Muscle layer of duodenum (tissue), 2 donors: Measurements from ENCODE around the gene KLHL40.

Experiments
- H3K27ac ChIP-seq: one replicate; pipeline ENCODE4 v1.7.0; 2013; ENCODE audit warnings: mild to moderate bottlenecking, low read length
- H3K27me3 ChIP-seq: one replicate; pipeline ENCODE4 v1.7.0; 2013; ENCODE audit warnings: low read depth, mild to moderate bottlenecking, control low read depth, low read length
- H3K36me3 ChIP-seq, 2 donors: one replicate each; pipeline ENCODE4 v1.7.0; 2013; ENCODE audit warnings: low read length in 2 of 2, control low read depth in 1 of 2, mild to moderate bottlenecking in 1 of 2; ENCODE audit not compliant: insufficient read depth in 2 of 2, control insufficient read depth in 1 of 2
- H3K4me1 ChIP-seq, 2 donors: one replicate each; pipeline ENCODE4 v1.7.0; 2013; ENCODE audit warnings: low read length in 2 of 2, mild to moderate bottlenecking in 2 of 2, control low read depth in 1 of 2, moderate library complexity in 1 of 2; ENCODE audit not compliant: insufficient read depth in 2 of 2, control insufficient read depth in 1 of 2
- H3K4me3 ChIP-seq, 2 donors: one replicate each; pipeline ENCODE4 v1.7.0; 2013; ENCODE audit warnings: low read length in 2 of 2, low read depth in 1 of 2, mild to moderate bottlenecking in 1 of 2
- H3K9me3 ChIP-seq, 2 donors: one replicate each; pipeline ENCODE4 v1.7.0; 2013; ENCODE audit warnings: low read length in 2 of 2, control low read depth in 1 of 2, mild to moderate bottlenecking in 1 of 2; ENCODE audit not compliant: control insufficient read depth in 1 of 2
- donor health status: healthy.

The KLHL40 gene

GRCh38 chr3:42686832-42687650 lies 1.7 kb downstream of the KLHL40 start:
- H3K36me3 ChIP-seq = no peaks in the 10 kb centered on the region
- H3K27ac ChIP-seq = no peak overlapping the region
- no peak overlapping the region for H3K4me3 ChIP-seq
- H3K27me3 ChIP-seq = peaks cover 10% of the 10 kb centered on the region
- peaks cover 0 to 12% of the 10 kb centered on the region in 2 donors for H3K4me1 ChIP-seq
- no peaks in the 10 kb centered on the region for H3K9me3 ChIP-seq

GRCh38 chr3:42688016-42688415 lies 2.7 kb downstream of the KLHL40 start:
- Histone ChIP-seq H3K36me3 (no peaks in the 10 kb centered on the region), H3K27ac (no peak overlapping the region), H3K4me1 (peaks cover 0 to 12% of the 10 kb centered on the region in 2 donors), H3K4me3 (no peak overlapping the region), H3K9me3 (no peaks in the 10 kb centered on the region), H3K27me3 (peaks cover 10% of the 10 kb centered on the region)

DNA sequence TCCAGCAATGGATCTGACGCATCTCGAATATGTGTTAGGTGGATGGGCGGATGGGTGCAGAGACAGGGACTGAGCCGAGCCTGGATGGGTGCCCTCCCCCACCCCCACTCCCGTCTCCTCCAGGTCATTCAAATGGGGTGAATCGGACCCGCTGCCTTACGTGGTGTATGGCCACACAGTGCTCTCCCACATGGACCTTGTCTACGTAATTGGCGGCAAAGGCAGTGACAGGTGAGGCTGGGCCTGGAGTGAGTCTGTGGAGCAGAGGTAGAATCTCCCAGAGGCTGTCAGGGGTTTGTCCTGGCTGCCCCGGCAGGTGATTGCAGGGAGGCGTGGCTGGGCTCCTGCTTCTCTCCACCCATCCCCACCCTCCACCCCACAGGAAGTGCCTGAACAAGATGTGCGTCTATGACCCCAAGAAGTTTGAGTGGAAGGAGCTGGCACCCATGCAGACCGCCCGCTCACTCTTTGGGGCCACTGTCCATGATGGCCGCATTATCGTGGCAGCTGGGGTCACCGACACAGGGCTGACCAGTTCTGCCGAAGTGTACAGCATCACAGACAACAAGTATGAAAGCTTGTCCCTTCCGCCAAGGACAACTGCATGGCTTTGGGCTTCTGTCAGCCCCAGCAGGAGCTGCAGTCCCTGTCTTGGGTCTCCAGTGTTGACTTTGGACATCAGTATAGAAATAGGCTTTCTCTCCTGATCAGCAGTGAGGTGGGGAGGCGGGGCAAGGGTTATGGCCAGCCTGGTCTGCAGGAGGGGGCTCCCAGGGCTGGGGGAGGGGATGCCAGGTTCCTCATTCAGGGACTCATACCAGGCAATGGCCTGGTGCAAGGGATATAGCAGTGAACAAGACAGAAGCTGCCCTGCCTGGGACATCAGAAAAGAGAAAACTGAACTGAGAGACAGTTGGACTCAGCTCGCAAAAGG lies 3.4 kb downstream of the KLHL40 start:
- peaks cover 10% of the 10 kb centered on the region for H3K27me3 ChIP-seq
- no peak overlapping the region for H3K27ac ChIP-seq
- H3K4me1 ChIP-seq = peaks cover 0 to 12% of the 10 kb centered on the region in 2 donors
- H3K36me3 ChIP-seq = no peaks in the 10 kb centered on the region
- H3K9me3 ChIP-seq = no peaks in the 10 kb centered on the region
- H3K4me3 ChIP-seq = no peak overlapping the region

DNA sequence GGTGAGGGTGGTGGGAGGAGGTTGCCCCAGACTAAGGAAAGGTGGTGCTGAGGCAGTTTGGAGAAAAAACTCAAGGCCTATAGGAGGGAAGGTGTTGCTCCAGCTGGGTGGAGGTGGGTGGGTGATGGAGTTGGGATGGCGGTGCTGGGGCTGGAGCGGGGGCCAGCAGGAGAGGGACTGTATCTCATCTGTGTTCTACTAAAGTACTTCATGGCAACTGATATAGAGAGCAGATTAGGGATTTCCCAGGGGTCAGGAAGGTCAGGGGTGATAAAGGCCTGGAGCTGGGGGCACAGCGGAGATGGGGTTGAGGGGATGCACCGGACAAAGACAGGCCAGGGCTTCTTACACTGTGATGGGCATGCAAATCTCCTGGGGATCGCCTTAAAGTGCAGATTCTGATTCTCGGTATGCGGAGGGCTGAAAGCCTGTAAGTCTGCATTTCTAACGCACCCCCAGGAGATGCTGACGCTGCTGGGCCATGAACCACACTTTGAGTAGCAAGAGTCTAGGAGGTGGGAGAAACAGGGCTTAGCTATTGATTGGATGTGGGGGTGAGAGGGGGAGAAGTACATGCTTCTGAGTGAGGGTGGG lies 4.2 kb downstream of the KLHL40 start:
- H3K27ac ChIP-seq = no peak overlapping the region
- no peak overlapping the region for H3K4me3 ChIP-seq
- H3K9me3 ChIP-seq = no peaks in the 10 kb centered on the region
- peaks cover 10% of the 10 kb centered on the region for H3K27me3 ChIP-seq
- peaks cover 0 to 12% of the 10 kb centered on the region in 2 donors for H3K4me1 ChIP-seq
- H3K36me3 ChIP-seq = no peaks in the 10 kb centered on the region

- H3K27me3 ChIP-seq = peaks cover 10% of the 10 kb centered on the region
Observed at GRCh38 chr3:42690191-42690590, 4.9 kb downstream of the KLHL40 start.

DNA sequence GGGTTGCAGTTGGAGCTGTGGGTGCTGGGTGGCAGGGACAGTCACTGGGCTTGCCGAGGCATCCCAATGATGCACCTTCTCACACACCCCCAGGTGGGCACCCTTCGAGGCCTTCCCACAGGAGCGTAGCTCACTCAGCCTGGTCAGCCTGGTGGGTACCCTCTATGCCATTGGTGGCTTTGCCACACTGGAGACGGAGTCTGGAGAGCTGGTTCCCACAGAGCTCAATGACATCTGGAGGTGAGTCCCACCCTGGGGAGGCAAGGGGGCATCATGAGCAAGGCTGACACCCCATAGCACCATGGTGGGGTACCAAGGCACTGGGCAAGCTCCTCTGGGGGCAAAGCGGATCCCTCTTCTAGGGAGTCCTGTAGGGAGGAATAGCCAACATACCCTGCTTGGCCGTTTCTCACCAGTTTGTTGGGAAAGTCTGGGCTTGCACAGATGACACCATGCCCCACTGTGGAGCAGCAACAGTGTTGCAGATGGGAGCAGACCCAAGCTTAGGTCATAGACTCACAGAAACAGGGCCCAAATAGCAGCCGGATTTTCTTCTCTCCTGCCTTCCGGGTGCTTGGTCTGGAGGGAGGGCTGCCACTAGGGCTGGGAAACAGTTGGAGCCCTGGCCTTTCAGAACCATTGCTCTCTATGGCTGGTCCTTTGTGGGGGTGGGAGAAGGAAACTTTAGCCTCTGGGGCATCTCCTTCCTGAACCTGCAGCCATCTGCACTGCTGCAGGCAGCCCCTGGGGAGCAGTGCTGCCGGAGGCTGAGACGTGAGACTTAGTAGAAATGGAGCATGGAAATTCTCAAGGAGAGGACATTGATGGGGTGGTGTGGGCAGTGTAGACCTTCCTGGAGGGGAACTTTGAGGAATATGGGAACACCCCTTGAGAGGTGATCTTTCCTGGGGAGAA lies 5.7 kb downstream of the KLHL40 start:
- Histone ChIP-seq H3K36me3 (no peaks in the 10 kb centered on the region), H3K4me1 (peaks cover 0 to 4% of the 10 kb centered on the region in 2 donors), H3K9me3 (no peaks in the 10 kb centered on the region), H3K27ac (no peak overlapping the region), H3K27me3 (peaks cover 5% of the 10 kb centered on the region), H3K4me3 (no peak overlapping the region)

More at GRCh38 chr3:42690191-42690590, 4.9 kb downstream of the KLHL40 start:
- no peaks in the 10 kb centered on the region for H3K9me3 ChIP-seq
- H3K4me1 ChIP-seq = peaks cover 0 to 12% of the 10 kb centered on the region in 2 donors
- no peaks in the 10 kb centered on the region for H3K36me3 ChIP-seq
- H3K4me3 ChIP-seq = no peak overlapping the region
- no peak overlapping the region for H3K27ac ChIP-seq

GRCh38 chr3:42691816-42692666 lies 6.7 kb downstream of the KLHL40 start:
- no peak overlapping the region for H3K4me3 ChIP-seq
- no peaks in the 10 kb centered on the region for H3K4me1 ChIP-seq
- peaks cover 4% of the 10 kb centered on the region for H3K27me3 ChIP-seq
- no peak overlapping the region for H3K27ac ChIP-seq
- no peaks in the 10 kb centered on the region for H3K9me3 ChIP-seq
- H3K36me3 ChIP-seq = no peaks in the 10 kb centered on the region

GRCh38 chr3:42692667-42693529 lies 7.6 kb downstream of the KLHL40 start:
- H3K27me3 ChIP-seq = peaks cover 4% of the 10 kb centered on the region
- no peaks in the 10 kb centered on the region for H3K36me3 ChIP-seq
- H3K4me1 ChIP-seq = no peaks in the 10 kb centered on the region
- no peak overlapping the region for H3K27ac ChIP-seq
- no peak overlapping the region for H3K4me3 ChIP-seq
- H3K9me3 ChIP-seq = no peaks in the 10 kb centered on the region

GRCh38 chr3:42693530-42693930 lies 8.2 kb downstream of the KLHL40 start:
- Histone ChIP-seq H3K27ac (no peak overlapping the region), H3K27me3 (peaks cover 4% of the 10 kb centered on the region), H3K4me1 (no peaks in the 10 kb centered on the region), H3K9me3 (no peaks in the 10 kb centered on the region), H3K36me3 (no peaks in the 10 kb centered on the region), H3K4me3 (no peak overlapping the region)
